NK-92 treated with Interleukin-12 subunit alpha and Interleukin-12 subunit beta, amount 100 ng/mL, for 24 hours (cell line): ENCODE measurements around the gene CLCN6.
"Not testable (repeated sequence)": the region's sequence is repeated elsewhere in the genome, so short reads cannot be mapped to it uniquely, and the experiment has no call there.

Source experiments
- DNase-seq: peaks from one replicate; lab custom pipeline; 2025; lab: John Stamatoyannopoulos, UW

Gene CLCN6

DNA sequence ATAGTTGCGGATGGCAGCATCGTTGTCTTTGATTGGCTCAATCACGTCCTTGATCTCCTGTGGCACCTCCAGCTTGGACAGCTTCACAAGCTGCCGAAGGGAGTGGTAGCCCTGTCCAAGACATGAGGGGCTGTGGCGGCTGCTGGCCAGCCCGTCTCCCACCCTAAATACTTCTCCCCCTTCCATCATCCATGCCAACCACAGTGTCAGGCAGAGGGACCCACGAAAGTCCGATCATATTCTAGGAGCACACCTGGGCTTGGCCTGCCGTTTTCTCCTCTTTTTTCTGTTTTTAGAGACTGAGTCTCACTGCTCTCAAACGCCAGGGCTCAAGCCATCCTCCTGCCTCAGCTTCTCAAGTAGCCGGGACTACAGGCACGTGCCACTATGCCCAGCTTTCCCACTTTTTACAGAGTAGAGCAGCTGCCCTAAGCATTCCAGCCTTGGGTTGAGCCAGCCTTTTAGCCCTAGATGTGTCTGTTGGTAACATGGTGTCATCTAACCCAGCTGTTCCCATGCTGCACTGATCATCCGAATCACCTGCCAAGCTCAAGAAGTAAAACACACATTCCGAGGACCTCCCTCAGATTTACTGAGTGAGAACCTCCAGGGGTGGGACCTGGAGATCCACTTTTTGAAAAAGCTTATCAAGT, 10.6 kb upstream of the CLCN6 start:
- DNase-seq: no peak

DNA sequence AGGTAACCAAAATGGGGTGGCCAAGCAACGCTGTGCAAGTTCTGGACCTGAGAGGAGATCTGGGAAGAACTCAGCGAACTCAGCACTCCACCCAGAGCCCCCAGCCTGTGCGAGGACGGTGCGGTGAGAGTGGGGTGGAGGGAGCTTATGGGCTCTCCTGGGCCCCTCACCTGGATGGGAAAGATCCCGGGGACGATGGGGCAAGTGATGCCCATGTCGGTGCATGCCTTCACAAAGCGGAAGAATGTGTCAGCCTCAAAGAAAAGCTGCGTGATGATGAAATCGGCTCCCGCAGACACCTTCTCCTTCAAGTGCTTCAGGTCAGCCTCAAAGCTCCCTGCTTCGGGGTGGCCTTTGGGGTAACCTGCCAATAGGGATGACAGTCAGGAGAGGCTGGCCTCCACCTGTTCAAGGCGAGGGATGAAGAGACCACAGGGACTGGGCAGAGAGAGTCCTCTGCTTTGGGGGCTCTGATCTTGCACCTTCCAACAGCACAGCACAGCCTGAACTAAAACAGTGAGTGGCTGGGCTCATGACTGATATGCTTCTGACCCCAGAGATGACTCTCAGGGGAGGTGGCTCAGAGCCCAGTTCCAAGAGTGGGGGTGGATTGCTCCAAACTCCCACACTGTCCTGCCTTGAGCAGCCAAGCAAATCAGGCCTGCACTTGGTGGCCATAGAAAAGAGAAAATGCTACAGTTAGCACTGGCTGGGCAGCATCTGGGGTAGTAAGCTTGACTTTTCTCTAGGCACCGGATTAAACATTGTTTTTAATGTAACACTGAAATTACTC, 9.8 kb upstream of the CLCN6 start:
- DNase-seq: no peak

DNA sequence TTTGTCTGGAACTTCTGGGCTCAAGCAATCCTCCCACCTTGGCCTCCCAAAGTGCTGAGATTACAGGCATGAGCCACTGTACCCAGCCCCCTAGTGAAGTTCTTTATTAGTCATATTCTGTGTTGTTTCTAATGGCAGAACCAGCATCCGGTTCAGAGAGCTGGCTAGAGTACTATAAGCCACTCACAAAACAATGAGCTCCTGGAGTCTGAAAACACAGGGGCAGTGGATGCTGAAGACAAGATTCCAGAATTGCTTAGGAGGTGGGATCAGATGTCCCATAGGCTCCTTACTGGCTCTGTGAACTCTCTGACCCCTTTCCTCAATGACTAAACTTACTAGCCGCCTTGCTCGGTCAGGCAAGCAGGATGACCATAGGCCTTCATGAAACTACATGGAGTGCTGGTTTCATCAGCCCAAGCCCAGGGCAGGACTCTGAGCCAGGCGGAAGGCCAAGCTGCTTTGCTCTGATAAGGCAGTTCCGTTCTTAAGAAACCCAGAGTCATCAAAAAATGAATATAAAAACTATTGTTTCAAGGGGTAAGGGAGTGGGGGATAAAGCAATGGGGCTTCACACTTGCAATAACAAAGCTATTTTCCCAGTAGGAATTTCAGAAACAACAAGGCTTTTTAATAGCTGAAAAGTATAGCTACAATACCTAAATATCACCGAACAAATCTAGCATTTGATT, 8.3 kb upstream of the CLCN6 start:
- DNase-seq: no peak

DNA sequence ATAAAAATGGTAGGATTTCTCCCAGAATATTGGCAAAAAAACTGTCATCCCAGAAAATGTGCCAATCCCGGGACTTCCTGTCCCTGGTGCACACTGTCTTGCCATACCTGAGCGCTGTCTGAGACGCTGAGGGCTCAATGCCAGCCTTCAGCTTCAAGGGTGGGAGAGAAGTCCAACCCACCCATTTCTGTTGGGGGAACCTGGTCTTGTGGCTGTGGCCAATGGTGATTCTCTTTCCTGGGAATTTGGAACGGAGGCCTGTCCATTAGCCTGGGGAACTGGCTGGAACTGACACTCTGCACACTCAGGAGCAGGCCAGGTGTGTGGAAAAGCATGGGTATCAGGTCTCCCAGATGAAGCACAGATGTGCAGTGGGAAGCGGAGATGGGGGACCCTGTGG, 6.9 kb upstream of the CLCN6 start:
- DNase-seq: no peak

DNA sequence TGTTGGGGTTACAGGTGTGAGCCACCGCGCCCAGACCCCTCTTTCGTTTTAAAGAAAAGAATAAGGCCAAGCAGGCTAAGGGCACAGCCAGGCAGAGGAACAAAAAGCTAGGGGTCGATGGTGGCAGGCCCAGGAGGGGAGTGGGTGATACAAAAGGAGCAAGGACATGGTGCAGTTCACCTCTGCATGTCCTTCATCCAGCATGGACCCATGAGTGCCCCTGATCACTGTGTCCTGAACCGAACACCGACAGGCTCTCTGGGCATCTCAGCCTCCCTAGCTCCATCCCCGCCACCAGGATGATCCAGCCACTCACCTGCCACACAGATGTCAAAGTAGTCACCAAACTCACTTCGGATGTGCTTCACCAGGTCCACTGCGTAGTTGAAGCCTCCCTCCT, 6.1 kb upstream of the CLCN6 start:
- no peak for DNase-seq

DNA sequence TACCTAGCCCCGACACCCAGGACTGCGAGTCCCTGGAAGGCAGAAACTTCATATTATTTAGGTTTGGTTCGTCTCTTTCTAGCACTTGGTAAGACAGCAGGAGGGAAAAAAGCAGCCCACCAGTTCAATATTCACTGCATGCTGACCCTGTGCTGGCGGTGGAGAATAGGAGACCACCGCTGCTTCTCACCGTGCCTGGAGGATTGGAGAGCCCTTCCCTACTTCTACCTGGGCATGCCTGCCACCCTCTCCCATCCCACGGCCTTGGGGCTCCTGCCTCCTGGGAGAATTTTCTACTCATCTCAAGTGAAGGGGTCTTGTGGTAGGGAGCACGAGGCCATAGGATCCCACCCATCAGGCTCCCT, 5.6 kb upstream of the CLCN6 start:
- no peak for DNase-seq

DNA sequence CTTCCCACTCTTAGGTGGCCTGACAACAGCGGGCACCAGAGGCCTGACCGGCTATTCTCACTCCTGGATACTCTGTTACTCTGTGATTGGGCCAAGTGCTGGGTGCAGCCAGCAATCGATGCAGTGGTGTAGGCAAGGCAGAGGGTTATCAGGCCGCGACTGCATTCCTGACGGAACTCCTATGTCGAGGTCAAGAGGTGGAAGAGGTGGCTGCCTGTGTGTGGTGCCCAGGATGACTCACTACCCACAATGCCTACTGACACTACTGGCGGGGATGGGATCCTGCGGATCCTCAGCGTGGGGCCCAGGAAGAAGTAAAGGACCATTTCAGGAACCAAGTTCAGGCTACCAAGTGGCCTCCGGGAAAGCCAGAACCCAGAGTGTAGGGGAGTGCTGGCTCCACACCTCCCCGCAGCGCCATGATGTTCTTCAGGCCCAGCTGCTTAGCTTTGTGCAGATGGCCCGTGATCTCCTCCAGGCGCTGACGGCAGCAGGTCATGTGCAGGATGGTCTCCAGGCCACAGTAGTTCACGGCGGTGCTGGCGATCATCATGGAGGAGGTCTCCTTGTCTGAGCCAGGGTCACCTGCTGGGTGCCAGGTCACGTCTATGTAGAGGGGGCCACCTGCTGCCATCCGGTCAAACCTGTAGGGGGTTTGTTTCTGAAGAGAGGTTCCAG, 5.1 kb upstream of the CLCN6 start:
- no peak for DNase-seq

DNA sequence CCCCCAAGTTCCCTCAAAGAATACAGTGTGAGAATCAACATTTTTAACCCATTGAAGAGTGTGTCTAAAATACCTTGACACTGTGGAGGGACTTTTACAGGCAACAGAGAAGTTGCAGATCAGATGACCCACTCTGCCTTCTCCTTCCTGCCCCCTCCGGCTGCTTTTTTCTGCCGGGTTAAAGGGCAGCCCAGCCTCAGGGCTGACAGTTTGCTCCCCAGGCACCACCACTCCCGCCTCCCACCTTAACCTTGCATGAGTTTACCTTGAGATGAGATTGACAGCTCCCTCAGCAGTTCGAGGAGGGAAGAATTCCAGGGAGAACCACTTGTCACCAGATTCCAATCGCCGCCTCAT, 3.4 kb upstream of the CLCN6 start:
- DNase-seq: no peak

DNA sequence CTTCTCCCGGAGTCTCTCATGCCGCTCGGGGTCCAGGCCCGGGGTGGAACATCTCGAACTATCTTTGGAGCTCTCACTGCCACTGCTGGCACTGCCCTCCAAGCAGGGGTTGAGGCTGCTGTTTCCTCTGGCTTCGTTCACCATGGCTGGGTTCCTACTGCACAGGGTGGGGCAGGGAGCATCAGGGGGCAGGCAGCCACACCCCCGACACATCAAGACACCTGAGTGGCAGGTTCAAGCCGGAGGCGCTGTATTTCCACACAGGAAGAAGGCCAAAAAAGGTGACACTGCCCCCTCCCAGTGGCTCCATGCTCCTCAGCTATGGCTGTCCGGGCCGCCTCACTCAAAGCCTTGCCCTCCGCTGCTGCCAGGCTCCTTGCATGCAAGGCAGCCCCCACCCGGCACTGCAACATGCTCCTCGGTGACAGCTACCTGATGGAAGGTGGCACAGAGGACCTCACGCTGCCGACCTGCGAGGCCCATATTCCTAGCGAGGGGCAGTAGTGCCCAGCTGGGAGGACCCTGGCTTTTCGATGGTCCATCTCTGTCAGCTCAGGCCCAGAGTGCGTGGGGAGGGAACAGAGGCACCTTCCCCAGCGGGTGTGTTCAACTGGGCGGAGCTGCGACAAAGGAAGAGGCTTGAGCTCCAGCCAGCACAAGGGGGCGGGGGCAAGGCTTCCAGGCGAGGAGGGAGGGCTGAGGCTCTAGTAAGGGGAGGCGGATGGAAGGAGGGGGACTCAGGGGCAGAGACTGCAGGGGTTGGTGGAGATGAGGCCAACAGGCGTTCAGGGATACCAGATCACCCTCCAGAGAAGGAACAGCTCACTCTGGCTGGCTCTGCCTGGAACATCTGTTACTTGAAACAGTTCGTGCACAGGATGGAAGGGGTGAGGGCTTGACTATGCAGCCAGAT, 2.8 kb upstream of the CLCN6 start:
- peak; percentile 78 for DNase-seq

DNA sequence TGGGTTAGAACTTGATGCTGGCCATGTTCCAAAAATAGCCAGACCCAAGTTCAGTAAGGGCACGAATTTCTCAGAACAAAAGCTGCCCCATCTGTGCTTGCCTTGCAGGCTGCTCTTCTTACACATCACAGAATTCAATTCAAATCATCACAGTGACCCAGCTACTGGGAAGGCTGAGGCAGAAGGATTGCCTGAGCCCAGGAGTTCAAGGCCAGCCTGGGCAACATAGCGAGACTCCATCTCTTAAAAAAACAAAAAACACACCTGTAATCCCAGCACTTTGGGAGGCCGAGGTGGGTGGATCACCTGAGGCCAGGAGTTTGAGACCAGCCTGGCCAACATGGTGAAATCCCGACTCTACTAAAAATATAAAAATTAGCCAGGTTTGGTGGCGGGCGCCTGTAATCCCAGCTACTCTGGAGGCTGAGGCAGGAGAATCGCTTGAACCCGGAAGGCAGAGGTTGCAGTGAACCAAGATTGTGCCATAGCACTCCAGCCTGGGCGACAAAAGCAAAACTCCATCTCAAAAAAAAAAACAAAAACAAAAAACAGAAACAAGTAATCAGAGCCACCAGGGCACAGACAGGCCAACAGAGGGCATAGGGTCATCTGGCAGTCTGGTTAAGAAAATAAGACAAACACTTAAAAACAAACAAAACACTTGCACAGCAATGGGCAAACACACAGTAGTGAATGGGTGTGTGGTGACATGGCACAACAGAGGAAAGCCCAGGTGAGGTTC, 1.9 kb upstream of the CLCN6 start:
- not testable (repeated sequence) for DNase-seq

DNA sequence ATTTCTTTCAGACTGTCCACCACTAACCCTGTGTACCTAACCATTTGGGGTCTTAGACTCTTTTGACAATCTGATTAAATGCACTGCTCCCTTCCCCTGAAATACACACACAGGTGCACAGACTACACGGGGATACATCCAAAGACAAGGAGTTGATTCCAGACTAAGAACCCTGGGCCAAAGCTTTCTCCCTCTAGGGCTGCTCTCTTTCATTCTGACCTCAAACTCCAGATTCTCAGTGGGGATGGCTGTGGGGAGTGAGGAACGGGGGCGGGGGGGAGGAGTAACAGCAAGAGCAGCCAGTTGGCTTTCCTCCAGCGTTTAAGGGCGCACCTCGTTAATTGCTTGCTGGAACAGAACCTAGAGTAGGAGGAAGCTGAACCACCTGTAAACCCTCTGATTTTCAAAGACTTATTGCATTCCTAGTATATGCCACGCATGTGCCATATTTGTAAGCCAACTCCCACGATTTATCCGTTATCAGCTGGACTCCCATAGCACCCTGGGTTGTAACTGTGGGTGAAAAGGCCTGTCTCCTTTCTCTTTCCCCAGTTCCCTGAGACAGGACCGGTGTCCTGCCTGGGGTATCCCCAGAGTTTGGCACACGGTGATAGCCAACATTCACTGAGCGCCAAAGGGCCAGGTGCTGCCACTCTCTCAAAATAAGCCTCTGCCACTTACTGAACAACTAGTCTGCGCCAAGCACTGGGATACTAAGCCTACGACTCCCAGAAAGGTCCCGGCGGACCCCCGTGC, 1.1 kb upstream of the CLCN6 start:
- DNase-seq: no peak

DNA sequence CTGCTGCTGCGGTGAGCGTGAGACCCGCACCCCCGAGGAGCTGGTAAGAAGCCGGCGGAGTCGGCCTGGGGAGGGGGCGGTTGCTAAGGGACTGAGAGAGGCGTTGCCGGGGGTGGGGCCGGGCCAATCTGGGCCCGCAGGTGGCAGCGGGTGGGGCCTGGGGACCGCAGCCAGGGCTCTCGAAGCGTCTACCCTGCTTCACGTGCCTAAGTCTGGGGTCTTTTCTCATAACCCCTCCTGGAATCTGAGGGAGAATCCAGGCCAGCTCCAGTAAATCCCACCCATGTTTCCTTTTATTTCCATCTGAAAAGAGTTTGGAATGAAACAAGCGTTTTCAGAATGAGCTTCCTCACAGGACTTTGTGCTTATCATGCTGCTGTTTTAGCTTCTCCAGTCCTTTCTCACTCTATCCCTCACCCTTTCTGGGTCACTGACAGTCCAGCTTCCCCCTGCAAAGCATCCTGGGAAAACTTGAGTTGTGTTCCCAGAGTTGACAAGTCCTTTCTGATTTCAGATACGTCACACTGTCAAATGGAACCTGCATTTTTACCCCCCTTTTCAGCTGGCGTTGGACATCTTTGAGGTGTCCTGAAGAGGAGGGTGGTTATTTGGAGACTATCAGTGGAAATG, 431 bp downstream of the CLCN6 start:
- peak; percentile 91 for DNase-seq

DNA sequence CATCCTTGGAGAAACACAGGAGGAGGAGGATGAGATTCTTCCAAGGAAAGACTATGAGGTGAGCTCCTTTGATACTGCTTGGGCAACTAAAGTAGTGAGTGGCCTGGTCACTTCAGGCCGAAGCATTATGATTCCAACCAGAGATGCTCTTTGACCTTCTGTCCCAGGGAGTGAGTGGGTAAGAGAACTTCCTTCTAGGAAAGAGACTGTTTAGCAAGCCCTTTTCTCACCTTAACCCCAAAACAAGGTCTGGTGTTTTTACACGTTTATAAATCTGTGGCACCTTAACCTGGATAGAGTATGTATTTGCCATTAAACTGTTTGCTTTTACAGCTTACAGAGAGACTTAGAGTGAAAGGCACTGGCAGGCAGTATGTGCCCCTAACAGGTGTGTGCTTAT, 1.1 kb downstream of the CLCN6 start:
- DNase-seq: no peak

DNA sequence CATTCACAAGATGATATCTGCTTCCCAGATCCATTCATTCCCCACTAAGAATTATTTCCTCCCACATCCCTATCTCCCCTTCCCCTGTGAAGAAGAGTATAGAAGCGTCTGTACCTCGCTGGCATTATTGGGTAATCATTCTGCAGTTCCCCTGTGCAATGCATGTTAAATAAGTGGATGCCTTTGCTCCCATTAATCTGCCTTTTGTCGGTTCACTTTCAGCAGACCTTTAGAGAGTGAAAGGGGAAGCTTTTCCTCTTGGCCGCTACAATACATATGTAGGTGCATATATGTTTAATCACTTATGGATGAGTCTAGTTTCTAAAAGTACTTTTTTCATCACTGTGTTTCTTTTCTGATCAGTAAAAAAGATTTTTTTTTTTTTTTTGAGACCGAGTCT, 7.0 kb downstream of the CLCN6 start:
- no peak for DNase-seq

DNA sequence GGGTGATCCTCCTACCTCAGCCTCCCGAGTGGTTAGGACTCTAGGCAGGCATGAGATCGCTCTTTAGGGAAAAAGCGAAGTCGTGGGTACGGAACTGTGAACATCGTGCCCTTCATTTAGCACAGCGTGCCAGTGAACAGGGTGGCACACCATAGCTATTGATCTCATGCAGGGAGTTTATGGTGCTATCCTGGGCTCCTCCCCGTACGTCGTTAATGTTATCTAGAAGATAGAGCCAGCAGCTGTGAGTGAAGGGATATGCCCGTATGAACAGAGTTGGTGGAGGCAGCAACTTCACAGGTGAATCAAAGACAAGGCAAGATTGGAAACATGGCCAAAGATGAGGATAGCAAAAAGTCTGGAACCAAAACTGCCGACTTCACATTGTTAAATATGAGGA, 11.2 kb downstream of the CLCN6 start:
- no peak for DNase-seq

DNA sequence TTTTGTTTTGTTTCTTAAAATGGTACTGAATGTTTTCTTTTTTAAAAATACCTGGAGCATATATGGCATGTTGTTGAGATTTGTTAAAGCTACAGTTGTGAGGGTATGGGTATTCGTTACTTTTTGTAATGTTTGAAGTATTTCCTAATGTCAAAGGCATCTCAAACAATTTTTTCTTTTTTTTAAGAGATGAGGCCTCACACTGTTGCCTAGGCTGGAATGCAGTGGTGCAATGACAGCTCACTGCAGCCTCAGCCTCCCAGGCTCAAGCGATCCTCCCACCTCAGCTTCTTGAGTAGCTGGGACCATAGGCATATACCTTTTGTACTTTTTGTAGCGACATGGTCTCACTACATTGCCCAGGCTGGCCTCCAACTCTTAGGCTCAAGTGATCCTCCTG, 16.1 kb downstream of the CLCN6 start:
- no peak for DNase-seq

DNA sequence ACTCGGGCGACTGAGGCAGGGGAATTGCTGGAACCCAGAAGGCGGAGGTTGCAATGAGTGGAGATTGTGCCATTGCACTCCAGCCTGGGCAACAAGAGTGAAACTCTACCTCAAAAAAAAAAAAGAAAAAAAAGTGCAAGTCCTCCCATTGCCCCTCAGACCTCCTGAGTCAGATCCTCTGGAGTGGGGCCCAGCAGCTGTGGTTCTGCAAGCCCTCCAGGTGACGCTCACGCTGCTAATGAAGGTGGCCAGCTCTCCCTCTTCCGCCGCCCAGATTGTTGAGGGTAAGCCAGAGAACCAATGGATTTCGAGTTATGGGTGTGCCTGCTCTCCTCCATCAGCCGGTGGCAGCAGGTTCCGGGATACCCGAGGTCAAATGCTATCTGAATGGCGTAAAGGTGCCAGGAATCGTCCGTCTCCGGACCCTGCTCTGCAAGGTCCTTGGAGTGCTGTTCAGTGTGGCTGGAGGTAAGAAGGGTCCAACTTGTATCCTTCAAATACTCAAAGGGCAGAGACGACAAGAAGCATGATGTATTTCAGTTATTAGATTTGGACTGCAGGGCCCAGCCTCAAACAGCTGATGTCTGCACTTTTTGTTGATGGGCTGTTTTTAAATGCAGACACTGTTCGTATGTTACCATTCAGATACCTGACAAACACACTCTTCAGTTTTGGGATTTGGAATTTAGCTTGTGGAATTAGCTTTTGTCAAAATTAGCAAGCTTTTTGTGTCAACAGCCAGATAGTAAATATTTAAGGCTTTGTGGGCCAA, 17.6 kb downstream of the CLCN6 start:
- DNase-seq: no peak

DNA sequence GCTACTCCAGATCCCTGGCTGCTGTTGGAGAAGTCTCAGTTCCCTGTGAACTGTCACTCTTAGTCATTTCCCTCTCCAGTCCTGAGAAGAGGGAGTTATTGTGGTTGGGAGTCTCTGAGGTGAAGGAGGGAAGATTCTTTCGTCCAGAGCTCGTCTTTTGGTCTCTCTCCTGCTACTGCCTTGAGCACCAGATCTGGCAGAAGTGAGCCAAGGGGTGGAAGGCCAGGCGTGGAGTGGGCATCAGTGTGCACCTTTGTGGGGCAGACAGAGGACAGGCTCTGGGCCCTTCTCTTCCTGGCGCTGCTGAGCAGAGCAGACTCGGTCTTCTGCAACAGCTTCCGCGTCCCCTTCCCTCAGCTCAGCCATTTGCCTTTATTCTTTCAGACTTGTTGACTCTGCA, 19.1 kb downstream of the CLCN6 start:
- no peak for DNase-seq

DNA sequence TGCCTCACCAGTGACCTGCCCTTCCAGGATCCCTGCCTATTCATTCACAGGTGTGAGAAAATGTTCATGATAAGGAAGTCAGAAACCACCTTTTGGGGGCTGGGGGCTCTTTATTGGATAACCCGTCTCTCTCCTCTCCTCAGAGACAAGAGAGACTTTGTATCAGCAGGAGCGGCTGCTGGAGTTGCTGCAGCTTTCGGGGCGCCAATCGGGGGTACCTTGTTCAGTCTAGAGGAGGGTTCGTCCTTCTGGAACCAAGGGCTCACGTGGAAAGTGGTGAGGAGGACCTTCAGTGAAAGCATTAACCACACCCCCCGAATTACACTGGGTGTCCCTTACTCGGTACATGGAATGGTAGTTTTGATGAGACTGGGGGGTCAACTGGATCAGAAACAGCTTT, 21.0 kb downstream of the CLCN6 start:
- no peak for DNase-seq
